ENCODE data around the gene OPHN1.

GRCh38 chrX:68372665-68373064 is 60.6 kb downstream of the OPHN1 start:
- TF ChIP-seq NFYB (CRISPR knock-in tag; conservative IDR thresholded peaks at IDR 0.05; ENCODE audit: low read depth) (no peak), TEAD4 (CRISPR knock-in tag; IDR thresholded peaks at IDR 0.05) (no peak), CTCF (IDR thresholded peaks at IDR 0.05) (no peak), IRF2 (CRISPR knock-in tag; IDR thresholded peaks at IDR 0.05; ENCODE audit: borderline replicate concordance, low read depth) (no peak), ZNF138 (CRISPR knock-in tag; conservative IDR thresholded peaks at IDR 0.05) (no peak), MLX (CRISPR knock-in tag; IDR thresholded peaks at IDR 0.05) (no peak), NR2C2 (CRISPR knock-in tag; IDR thresholded peaks at IDR 0.05) (no peak), SOX15 (CRISPR knock-in tag; IDR thresholded peaks at IDR 0.05) (no peak), JUN (CRISPR knock-in tag; IDR thresholded peaks at IDR 0.05) (no peak), ATF3 (CRISPR knock-in tag; conservative IDR thresholded peaks at IDR 0.05) (no peak), ATF2 (CRISPR knock-in tag; IDR thresholded peaks at IDR 0.05; ENCODE audit: borderline replicate concordance, low read depth) (no peak), TCF7 (CRISPR knock-in tag; IDR thresholded peaks at IDR 0.05; ENCODE audit: low read depth) (no peak), ZBTB21 (CRISPR knock-in tag; IDR thresholded peaks at IDR 0.05; ENCODE audit: borderline replicate concordance) (no peak)
